ENCODE measurements around the gene CTXN1. TPM values are rescaled to one million over a fixed set of nuclear protein-coding genes. Genes with fewer than 3 reads are reported as not detected.
"Not testable (repeated sequence)": the region's sequence is repeated elsewhere in the genome, so short reads cannot be mapped to it uniquely, and the experiment has no call there.

CTXN1 gene
- total RNA-seq, 1 donor from 2014 or later: 1.8 TPM

DNA sequence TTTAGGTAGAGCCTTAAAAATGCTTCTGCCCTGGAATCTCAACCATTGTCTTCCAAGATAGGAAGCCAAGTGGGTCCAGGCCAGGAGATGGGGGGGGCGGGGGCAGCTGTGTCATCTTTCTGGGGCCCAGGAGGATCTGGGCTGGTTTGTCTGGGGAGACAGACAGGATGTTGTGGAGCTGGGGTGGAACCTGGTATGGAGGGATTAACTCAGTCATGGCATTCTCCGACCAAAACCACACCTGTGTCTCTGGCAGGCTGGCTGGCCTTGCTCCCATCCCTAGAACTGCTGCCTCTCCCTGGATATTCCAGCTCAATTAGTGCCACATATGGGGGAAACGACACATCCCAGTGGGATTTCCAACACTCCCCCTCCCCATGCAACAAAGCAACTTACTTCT is 25.0 kb downstream of the CTXN1 start:
- Mint-ChIP-seq H3K4me3 (no peak overlapping the region), H3K9me3 (no peaks in the 10 kb centered on the region), H3K27me3 (peaks cover 3% of the 10 kb centered on the region), H3K4me1 (peaks cover 23% of the 10 kb centered on the region), H3K27ac (no peak overlapping the region), H3K36me3 (ENCODE audit: low read depth) (peaks cover 14% of the 10 kb centered on the region)
- DNase-seq: no peak
- intact Hi-C loops (cut with micrococcal nuclease): no loop called here

DNA sequence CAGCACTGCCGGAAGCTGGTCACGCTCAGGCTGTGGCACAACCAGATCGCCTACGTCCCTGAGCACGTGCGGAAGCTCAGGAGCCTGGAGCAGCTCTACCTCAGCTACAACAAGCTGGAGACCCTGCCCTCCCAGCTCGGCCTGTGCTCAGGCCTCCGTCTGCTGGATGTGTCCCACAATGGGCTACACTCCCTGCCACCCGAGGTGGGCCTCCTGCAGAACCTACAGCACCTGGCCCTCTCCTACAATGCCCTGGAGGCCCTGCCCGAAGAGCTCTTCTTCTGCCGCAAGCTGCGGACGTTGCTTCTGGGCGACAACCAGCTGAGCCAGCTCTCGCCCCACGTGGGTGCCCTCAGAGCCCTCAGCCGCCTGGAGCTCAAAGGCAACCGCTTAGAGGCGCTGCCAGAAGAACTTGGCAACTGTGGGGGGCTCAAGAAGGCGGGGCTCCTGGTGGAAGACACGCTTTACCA is 25.5 kb downstream of the CTXN1 start:
- Mint-ChIP-seq H3K9me3 (no peaks in the 10 kb centered on the region), H3K4me1 (peaks cover 20% of the 10 kb centered on the region), H3K27ac (no peak overlapping the region), H3K4me3 (no peak overlapping the region), H3K27me3 (peaks cover 3% of the 10 kb centered on the region), H3K36me3 (ENCODE audit: low read depth) (peaks cover 11% of the 10 kb centered on the region)
- intact Hi-C loops (cut with micrococcal nuclease): no loop called here
- DNase-seq: peak; percentile 57

DNA sequence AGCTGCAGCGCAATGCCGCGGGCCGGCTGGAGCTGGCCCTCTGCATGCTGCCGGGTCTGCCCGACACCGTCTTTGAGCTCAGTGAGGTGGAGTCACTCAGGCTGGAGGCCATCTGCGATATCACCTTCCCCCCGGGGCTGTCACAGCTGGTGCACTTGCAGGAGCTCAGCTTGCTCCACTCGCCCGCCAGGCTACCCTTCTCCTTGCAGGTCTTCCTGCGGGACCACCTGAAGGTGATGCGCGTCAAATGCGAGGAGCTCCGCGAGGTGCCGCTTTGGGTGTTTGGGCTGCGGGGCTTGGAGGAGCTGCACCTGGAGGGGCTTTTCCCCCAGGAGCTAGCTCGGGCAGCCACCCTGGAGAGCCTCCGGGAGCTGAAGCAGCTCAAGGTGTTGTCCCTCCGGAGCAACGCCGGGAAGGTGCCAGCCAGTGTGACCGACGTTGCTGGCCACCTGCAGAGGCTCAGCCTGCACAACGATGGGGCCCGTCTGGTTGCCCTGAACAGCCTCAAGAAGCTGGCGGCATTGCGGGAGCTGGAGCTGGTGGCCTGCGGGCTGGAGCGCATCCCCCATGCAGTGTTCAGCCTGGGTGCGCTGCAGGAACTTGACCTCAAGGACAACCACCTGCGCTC is 26.1 kb downstream of the CTXN1 start:
- intact Hi-C loops (cut with micrococcal nuclease): no loop called here
- H3K4me1 Mint-ChIP-seq: peaks cover 17% of the 10 kb centered on the region
- no peaks in the 10 kb centered on the region for H3K9me3 Mint-ChIP-seq

DNA sequence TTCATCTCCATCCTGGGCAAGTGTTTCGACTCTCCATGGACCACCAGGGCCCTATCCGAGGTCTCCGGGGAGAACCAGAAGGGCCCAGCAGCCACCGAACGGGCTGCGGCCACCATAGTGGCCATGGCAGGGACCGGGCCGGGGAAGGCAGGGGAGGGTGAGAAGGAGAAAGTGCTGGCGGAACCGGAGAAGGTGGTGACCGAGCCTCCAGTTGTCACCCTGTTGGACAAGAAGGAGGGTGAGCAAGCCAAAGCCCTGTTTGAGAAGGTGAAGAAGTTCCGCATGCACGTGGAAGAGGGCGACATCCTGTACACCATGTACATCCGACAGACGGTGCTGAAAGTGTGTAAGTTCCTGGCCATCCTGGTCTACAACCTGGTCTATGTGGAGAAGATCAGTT is 27.0 kb downstream of the CTXN1 start:
- Mint-ChIP-seq H3K4me1 (peaks cover 12% of the 10 kb centered on the region), H3K27me3 (peaks cover 3% of the 10 kb centered on the region), H3K36me3 (ENCODE audit: low read depth) (peaks cover 3% of the 10 kb centered on the region), H3K9me3 (no peaks in the 10 kb centered on the region), H3K27ac (no peak overlapping the region), H3K4me3 (no peak overlapping the region)
- intact Hi-C loops (cut with micrococcal nuclease): no loop called here
- DNase-seq: peak; percentile 54

More for the DNA sequence above, 26.1 kb downstream of the CTXN1 start:
- DNase-seq: peak; percentile 58
- Mint-ChIP-seq H3K27me3 (peaks cover 3% of the 10 kb centered on the region), H3K36me3 (ENCODE audit: low read depth) (peaks cover 8% of the 10 kb centered on the region), H3K4me3 (no peak overlapping the region), H3K27ac (no peak overlapping the region)

DNA sequence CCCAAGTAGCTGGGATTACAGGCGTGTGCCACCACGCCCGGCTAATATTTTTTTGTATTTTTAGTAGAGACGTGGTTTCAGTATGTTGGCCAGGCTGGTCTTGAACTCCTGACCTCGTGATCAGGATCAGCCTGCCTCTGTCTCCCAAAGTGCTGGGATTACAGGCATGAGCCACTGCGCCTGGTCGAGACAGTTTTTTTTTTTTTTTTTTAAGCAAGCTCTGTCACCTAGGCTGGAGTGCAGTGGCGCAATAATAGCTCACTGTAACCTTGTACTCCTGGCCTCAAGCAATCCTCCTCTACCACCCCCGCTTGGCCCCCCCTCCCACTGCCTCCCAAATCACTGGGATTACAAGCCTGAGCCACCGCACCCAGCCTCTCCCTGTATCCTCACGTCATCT is 28.6 kb downstream of the CTXN1 start:
- no peaks in the 10 kb centered on the region for H3K36me3 Mint-ChIP-seq (ENCODE audit: low read depth)
- no peaks in the 10 kb centered on the region for H3K27me3 Mint-ChIP-seq
- no peaks in the 10 kb centered on the region for H3K4me1 Mint-ChIP-seq
- intact Hi-C loops (cut with micrococcal nuclease): no loop called here
- H3K27ac Mint-ChIP-seq: no peak overlapping the region
- no peaks in the 10 kb centered on the region for H3K9me3 Mint-ChIP-seq
- DNase-seq: no peak
- H3K4me3 Mint-ChIP-seq: no peak overlapping the region

DNA sequence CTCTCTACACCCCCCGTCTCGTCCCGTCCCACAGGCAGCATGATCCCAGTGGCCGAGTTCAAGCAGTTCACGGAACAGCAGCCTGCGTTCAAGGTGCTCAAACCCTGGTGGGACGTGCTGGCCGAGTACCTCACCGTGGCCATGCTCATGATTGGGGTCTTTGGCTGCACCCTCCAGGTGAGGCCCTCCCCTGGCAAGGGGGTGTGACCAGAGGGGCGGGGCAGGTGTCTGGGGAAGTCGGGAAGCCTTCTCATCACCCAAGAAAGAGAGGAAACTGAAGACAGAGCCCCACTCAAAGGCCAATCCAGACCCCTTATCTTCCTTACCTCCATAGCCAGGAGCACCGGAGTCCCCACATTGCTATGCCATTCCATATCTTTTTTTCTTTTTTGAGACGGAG is 30.4 kb downstream of the CTXN1 start:
- H3K27me3 Mint-ChIP-seq: no peaks in the 10 kb centered on the region
- DNase-seq: no peak
- H3K36me3 Mint-ChIP-seq (ENCODE audit: low read depth): no peaks in the 10 kb centered on the region
- H3K4me1 Mint-ChIP-seq: no peaks in the 10 kb centered on the region
- H3K27ac Mint-ChIP-seq: no peak overlapping the region
- H3K4me3 Mint-ChIP-seq: no peak overlapping the region
- intact Hi-C loops (cut with micrococcal nuclease): no loop called here
- no peaks in the 10 kb centered on the region for H3K9me3 Mint-ChIP-seq

DNA sequence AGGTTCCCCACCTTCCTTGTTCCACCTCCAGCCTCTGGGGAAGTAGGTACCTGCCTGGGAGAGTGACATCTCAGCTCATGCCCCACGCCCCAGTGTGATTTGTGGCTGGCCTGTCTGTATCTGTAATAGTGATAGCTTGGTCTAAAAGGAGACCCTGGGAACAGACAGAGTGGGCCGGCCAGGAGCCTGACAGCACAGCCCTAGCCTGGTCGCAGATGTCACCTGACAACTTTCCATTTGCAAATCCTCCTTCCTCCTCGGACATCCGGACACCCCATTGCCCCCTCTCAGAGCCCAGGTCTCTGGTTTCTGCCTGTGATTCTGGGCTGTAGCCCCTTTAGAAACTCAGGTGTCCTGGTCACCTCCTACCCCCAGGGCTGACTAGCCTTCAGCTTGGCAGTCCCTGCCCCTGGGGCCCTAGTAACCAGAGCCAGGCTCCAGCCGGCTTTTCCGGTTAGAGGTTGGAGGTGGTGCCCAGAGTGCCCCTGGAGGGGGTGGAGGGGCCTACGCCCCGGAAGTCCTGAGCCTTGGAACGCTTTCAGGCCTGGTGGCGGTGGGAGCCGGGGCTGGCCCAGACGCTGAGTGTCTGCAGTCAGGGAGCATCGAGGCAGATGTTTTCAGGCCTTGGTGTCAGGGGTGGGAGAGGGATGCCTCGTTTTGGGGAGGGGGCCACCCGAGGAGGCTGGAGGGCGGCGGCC is 31.2 kb downstream of the CTXN1 start:
- Mint-ChIP-seq H3K27ac (no peak overlapping the region), H3K4me3 (no peak overlapping the region)
- intact Hi-C loops (cut with micrococcal nuclease): no loop called here

DNA sequence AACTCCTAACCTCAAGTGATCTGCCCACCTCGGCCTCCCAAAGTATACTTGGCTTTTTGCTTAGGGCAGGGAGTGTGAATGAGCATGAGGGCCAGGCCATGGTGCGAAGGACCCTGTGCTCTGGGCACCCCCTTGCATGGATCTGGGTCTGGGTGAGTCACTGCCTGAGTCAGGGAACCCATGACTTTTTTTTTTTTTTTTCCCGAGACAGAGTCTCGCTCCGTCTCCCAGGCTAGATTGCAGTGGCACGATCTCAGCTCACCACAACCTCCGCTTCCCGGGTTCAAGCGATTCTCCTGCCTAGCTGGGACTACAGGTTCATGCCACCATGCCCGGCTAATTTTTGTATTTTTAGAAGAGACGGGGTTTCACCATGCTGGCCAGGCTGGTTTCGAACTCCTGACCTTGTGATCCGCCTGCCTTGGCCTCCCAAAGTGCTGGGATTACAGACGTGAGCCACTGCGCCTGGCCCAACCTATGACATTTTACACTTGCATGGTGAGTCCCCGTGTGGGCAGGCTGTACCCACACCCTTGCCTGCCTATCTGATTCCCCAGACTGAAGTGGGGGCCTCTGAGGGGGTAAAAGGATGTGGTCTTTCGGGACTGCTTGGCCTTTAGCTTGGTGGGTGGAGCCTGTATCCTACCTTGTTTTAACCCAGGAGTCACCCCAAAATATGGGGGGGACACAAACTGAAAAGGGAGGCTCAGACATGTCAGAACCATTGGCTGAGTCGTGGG is 32.4 kb downstream of the CTXN1 start:
- H3K36me3 Mint-ChIP-seq (ENCODE audit: low read depth); H3K27ac Mint-ChIP-seq; H3K4me3 Mint-ChIP-seq; DNase-seq; H3K4me1 Mint-ChIP-seq; H3K27me3 Mint-ChIP-seq; intact Hi-C loops (cut with micrococcal nuclease); H3K9me3 Mint-ChIP-seq: not testable (repeated sequence)

More for the DNA sequence above, 31.2 kb downstream of the CTXN1 start:
- no peak for DNase-seq
- Mint-ChIP-seq H3K9me3 (no peaks in the 10 kb centered on the region), H3K27me3 (peaks cover 3% of the 10 kb centered on the region), H3K36me3 (ENCODE audit: low read depth) (no peaks in the 10 kb centered on the region), H3K4me1 (no peaks in the 10 kb centered on the region)

DNA sequence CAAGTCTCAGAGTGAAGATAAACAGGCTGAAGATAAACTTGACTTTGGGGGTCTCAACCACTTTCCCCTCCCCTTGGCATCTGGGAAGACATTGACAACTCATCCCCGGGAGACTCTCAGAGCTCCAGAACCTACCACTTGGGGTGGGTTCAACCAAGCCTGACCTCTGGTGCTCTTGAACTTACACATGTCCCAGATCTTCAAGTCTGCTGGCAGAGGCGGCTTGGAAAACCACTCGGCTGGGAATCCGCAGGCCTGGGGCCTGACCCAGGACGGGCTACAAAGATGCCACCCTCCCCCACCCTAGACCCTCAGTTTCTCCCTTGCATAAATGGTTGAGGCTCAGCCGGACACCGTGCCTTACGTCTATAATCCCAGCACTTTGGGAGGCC is 37.1 kb downstream of the CTXN1 start:
- no peak overlapping the region for H3K27ac Mint-ChIP-seq
- H3K4me3 Mint-ChIP-seq: no peak overlapping the region
- H3K27me3 Mint-ChIP-seq: peaks cover 8% of the 10 kb centered on the region
- peaks cover 2% of the 10 kb centered on the region for H3K4me1 Mint-ChIP-seq
- DNase-seq: no peak
- no peaks in the 10 kb centered on the region for H3K9me3 Mint-ChIP-seq
- no peaks in the 10 kb centered on the region for H3K36me3 Mint-ChIP-seq (ENCODE audit: low read depth)
- intact Hi-C loops (cut with micrococcal nuclease): no loop called here

DNA sequence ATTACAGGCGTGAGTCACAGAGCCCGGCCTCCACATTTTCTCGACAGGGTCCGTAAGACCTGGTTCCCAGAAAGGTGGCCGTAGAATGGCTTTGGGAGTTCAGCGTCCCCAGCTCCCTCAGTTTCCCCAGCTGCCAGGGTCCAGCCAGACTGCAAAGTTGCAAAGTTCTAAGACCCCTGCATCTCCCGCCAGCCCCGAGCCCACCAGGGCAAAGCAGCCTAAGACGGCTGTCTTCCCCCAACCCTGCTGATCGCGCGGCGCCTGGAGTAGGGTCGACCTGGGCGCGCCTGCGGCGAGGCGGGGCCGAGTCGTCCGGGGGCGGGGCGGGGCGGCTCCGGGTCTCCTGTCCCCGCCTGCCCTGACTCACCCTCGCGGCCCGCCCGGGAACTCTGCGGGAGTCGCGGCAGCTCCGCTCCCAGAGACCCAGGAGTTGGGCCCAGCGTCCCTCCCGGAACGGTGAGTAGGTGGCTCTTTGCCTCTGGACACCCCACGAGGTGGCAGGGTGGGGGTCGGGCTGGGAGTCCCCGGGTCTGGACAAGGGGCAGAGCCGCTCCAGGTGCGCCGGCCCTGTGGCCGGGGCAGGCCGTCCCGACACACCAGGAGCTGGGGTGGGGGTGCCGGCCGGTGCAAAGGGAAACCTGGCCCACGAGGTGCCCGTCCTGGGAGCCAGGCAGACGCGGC is 37.6 kb downstream of the CTXN1 start, which contains the start of gene LRRC8E:
TSS of gene LRRC8E (plus strand) at position 366 of the 681 bp plus-strand sequence. CDS start 7,094 bp downstream, outside the sequence.
- peak; percentile 79 for DNase-seq
- intact Hi-C loops (cut with micrococcal nuclease): no loop called here
- Mint-ChIP-seq H3K4me3 (no peak within 1 kb of the TSS), H3K27ac (no peak within 1 kb of the TSS), H3K27me3 (peaks cover 8% of the 10 kb centered on the region), H3K9me3 (no peaks in the 10 kb centered on the region), H3K4me1 (peaks cover 3% of the 10 kb centered on the region), H3K36me3 (ENCODE audit: low read depth) (no peaks in the 10 kb centered on the region)

DNA sequence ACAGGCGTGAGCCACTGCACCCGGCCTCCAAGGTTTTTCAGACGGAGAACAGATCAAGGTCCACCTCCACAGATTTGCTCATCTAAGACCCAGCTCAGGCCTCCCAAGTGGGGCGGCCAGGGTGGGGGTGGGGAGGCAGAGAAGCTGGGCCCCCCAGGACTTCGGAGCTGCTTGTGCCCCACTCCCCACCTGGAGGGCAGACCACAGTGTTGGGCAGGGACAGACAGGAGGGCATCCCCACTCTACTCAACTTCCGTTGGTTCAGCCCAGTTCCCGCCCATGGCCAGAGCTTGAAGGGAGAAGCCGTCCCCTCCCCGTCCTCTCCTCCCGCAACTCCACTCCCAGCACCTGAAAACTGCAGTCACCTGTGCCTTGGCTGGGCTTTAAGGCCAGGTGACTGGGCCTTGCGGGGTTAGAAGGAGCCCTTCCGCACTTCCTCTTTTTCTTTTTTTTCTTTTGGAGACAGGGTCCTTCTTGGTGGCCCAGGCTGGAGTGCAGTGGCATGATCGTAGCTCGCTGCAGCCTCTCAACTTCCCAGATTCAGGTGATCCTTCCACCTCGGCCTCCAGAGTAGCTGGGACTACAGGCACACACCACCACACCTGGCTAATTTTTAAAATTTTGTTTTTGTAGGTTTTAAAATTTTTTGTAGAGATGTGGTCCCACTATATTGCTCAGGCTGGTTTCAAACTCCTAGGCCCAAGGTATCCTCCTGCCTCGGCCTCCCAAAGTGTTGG is 38.4 kb downstream of the CTXN1 start:
- DNase-seq: no peak
- no peaks in the 10 kb centered on the region for H3K9me3 Mint-ChIP-seq
- intact Hi-C loops (cut with micrococcal nuclease): no loop called here
- no peaks in the 10 kb centered on the region for H3K36me3 Mint-ChIP-seq (ENCODE audit: low read depth)
- no peak overlapping the region for H3K4me3 Mint-ChIP-seq
- peaks cover 8% of the 10 kb centered on the region for H3K27me3 Mint-ChIP-seq
- no peak overlapping the region for H3K27ac Mint-ChIP-seq
- H3K4me1 Mint-ChIP-seq: peaks cover 3% of the 10 kb centered on the region

DNA sequence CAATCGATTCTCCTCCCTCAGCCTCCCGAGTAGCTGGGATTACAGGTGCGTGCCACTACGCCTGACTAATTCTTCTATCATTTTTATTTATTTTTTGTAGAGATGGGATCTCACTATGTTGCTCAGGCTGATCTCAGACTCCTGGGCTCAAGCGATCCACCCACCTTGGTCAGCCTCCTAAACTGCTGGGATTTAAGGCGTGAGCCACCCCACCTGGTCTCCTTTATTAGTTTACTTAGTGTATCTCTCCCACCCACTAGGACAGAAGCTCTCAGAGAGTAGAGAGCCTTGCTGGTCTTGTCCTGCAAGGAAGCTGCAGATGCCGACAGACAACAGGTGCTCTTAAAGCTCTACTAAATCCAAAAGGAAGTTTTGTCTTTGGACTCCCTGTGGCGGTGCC is 40.1 kb downstream of the CTXN1 start:
- Mint-ChIP-seq H3K4me3 (no peak overlapping the region), H3K4me1 (peaks cover 3% of the 10 kb centered on the region), H3K27me3 (peaks cover 8% of the 10 kb centered on the region), H3K36me3 (ENCODE audit: low read depth) (no peaks in the 10 kb centered on the region), H3K9me3 (no peaks in the 10 kb centered on the region), H3K27ac (no peak overlapping the region)
- no peak for DNase-seq
- intact Hi-C loops (cut with micrococcal nuclease): no loop called here

DNA sequence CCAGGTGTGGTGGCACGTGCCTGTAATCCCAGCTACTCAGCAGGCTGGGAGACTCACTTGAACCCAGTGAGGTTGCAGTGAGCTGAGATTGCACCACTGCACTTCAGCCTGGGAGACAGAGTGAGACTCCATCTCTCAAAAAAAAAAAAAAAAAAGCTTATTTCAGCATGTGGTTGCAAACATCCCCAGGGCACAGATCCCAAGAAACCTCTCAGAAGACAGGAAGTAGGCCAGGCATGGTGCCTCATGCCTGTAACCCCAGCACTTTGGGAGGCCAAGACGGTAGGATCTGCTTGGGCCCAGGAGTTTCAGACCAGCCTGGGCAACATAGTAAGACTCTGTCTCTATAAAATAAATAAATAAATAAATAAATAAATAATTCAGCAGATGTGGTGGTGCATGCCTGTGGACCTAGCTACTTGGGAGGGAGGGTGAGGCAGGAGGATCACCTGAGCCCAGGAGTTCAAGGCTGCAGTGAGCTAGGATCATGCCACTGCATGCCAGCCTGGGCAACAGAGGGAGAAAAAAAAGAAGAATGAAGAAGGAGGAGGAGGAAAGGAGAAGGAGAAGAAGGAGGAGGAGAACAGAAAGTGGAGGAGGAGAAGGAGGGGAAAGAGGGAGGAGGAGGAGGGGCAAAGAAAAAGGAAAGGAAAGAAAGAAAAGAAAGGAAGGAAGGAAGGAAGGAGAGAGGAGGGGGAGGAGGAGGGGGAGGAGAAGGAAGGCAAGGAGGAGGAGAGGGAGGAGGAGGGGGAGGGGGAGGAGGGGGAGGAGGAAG is 42.0 kb downstream of the CTXN1 start:
- H3K27ac Mint-ChIP-seq: no peak overlapping the region
- H3K27me3 Mint-ChIP-seq: peaks cover 5% of the 10 kb centered on the region
- H3K4me3 Mint-ChIP-seq: no peak overlapping the region
- no peak for DNase-seq
- no peaks in the 10 kb centered on the region for H3K36me3 Mint-ChIP-seq (ENCODE audit: low read depth)
- peaks cover 3% of the 10 kb centered on the region for H3K4me1 Mint-ChIP-seq
- intact Hi-C loops (cut with micrococcal nuclease): no loop called here
- no peaks in the 10 kb centered on the region for H3K9me3 Mint-ChIP-seq
